ENCODE measurements around the gene CGA.

- no peak for TF ChIP-seq CTCF (IDR thresholded peaks at IDR 0.05)
- TF ChIP-seq POLR2A (IDR thresholded peaks at IDR 0.05): no peak
Observed at GRCh38 chr6:87105823-87106222, 10.9 kb upstream of the CGA start.

All from testis (tissue), 2 donors.